Bronchial epithelial cell (primary cell): Measurements from ENCODE around the gene TFE3. TPM values are rescaled to one million over a fixed set of nuclear protein-coding genes. Genes with fewer than 3 reads are reported as not detected.

Experiments
- DNase-seq: peaks from one replicate; pipeline ENCODE4 v3.0.0-alpha.2; 2010; ENCODE audit warnings: low read depth
- FAIRE-seq: peaks from 2 replicates; lab custom pipeline; 2011; peaks lifted over from hg19 to GRCh38; lab: Jason Lieb, UNC
- H3K27me3 ChIP-seq: 2 replicates; pipeline ENCODE4 v1.5.1; 2011; ENCODE audit warnings: low read length; ENCODE audit not compliant: control insufficient read depth, insufficient read depth
- H3K36me3 ChIP-seq: 2 replicates; pipeline ENCODE4 v1.5.1; 2011; ENCODE audit warnings: low read length; ENCODE audit not compliant: control insufficient read depth, insufficient read depth
- H3K4me3 ChIP-seq: 2 replicates; pipeline ENCODE4 v1.5.1; 2011; ENCODE audit warnings: mild to moderate bottlenecking, low read depth, low read length, control low read depth
- total RNA-seq: library from RNA; depleted of rRNA; stranded (reverse); fragments of >200 nt; gene quantifications from 2 replicates; pipeline ENCODE4 v1.2.1, GENCODE V29; 2014
- TF ChIP-seq, protein P1 (sequence below): IDR thresholded peaks from 2 replicates; pipeline ENCODE4 v1.5.1; 2011; ENCODE audit warnings: mild to moderate bottlenecking, moderate library complexity, low read length, control low read depth, inconsistent platforms; ENCODE audit not compliant: insufficient read depth, severe bottlenecking

The TFE3 gene
- total RNA-seq, 1 donor from 2014 or later: 8.7 TPM

DNA sequence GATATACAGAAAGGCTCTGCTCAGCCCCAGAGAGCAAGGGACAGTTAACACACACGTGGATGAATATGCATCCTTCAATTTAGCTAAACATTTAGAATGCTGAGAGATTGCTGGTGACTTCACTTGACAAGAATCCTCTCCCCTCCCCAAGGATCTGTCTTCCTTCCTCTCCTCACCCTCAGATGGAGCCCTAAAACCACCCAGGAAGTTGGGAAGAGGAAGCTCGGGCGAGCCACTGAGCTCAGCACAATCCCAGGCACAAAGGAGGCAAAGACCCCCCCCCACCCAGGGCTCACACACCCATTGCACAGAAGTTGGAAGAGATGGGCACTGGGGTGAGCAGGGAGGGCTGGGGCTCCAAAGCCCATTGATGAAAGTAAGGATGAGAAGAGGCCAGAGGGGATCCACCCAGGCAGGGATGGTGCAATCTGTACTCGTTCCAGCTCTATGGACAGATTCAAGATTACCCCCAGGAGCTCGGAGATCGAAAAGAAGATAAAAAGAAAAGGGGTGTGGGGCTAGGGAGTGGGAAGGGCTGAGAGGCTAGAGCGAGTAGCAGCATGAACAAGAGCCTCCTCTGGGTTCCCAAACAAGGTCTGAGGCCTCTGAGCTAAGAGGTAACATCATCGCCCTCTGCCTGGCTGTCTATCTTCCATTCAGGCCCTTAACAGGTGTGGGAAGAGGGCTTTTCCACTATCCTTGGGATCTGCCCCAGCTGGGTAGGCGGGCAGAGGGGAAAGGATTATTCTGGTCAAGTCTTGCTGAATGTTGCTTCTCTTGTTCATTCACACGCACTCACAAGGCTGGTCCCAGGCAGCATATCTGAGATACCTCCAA lies 1.2 kb downstream of the TFE3 start:
- peak; percentile 63 for DNase-seq
- peaks cover 13% of the 10 kb centered on the region for H3K36me3 ChIP-seq
- peak; percentile 13 for FAIRE-seq
- H3K4me3 ChIP-seq: peak overlapping the region; percentile 71
- H3K27me3 ChIP-seq: no peaks in the 10 kb centered on the region
- TF ChIP-seq, protein P1, sequence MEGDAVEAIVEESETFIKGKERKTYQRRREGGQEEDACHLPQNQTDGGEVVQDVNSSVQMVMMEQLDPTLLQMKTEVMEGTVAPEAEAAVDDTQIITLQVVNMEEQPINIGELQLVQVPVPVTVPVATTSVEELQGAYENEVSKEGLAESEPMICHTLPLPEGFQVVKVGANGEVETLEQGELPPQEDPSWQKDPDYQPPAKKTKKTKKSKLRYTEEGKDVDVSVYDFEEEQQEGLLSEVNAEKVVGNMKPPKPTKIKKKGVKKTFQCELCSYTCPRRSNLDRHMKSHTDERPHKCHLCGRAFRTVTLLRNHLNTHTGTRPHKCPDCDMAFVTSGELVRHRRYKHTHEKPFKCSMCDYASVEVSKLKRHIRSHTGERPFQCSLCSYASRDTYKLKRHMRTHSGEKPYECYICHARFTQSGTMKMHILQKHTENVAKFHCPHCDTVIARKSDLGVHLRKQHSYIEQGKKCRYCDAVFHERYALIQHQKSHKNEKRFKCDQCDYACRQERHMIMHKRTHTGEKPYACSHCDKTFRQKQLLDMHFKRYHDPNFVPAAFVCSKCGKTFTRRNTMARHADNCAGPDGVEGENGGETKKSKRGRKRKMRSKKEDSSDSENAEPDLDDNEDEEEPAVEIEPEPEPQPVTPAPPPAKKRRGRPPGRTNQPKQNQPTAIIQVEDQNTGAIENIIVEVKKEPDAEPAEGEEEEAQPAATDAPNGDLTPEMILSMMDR: no peak

GRCh38 chrX:49040376-49040955 lies 2.7 kb downstream of the TFE3 start:
- peak; percentile 26 for DNase-seq
- peaks cover 13% of the 10 kb centered on the region for H3K36me3 ChIP-seq
- no peak for FAIRE-seq

GRCh38 chrX:49039598-49040375 lies 3.4 kb downstream of the TFE3 start:
- FAIRE-seq (no peak), DNase-seq (peak; percentile 89)
- TF ChIP-seq, protein P1: peak; percentile 11
- Histone ChIP-seq H3K36me3 (peaks cover 13% of the 10 kb centered on the region), H3K4me3 (peak overlapping the region; percentile 21), H3K27me3 (no peaks in the 10 kb centered on the region)

More at GRCh38 chrX:49040376-49040955, 2.7 kb downstream of the TFE3 start:
- no peaks in the 10 kb centered on the region for H3K27me3 ChIP-seq
- TF ChIP-seq, protein P1: no peak
- H3K4me3 ChIP-seq: peak overlapping the region; percentile 21

DNA sequence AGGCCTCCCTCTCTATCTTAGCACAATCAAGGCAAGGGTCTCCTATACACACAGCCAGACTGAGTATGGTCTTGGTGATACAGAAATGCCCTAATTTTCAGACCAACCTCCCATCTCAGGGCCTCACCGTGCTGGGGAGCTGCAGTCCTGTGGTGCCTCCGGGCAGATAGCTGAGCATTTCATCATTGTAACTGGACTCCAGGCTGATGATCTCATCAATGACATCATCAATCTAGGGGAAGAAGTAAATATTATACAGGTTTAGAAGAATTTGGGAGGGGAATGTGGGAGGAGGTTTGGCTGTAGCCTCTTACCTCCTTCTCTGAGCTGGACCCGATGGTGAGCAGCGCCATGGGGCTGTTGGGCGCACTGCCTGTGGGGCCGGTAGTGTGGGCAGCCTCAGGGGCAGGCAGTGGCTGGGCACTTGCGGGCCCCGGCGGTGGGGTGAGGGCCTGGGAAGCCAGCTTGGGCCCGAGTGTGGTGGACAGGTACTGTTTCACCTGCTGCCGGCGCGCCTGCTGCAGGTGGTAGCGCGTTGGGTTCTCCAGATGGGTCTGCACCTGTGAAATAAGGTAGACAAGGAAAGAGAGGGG lies 5.2 kb downstream of the TFE3 start:
- FAIRE-seq (no peak), DNase-seq (peak; percentile 37)
- no peaks in the 10 kb centered on the region for H3K27me3 ChIP-seq
- no peak overlapping the region for H3K4me3 ChIP-seq
- peaks cover 22% of the 10 kb centered on the region for H3K36me3 ChIP-seq
- TF ChIP-seq, protein P1: no peak

GRCh38 chrX:49030283-49030682 lies 12.9 kb downstream of the TFE3 start:
- H3K4me3 ChIP-seq: no peak overlapping the region
- TF ChIP-seq, protein P1: no peak
- no peak for DNase-seq
- no peak for FAIRE-seq
- peaks cover 14% of the 10 kb centered on the region for H3K36me3 ChIP-seq
- H3K27me3 ChIP-seq: no peaks in the 10 kb centered on the region
